Measurements from ENCODE around the gene PRR14L.

DNA sequence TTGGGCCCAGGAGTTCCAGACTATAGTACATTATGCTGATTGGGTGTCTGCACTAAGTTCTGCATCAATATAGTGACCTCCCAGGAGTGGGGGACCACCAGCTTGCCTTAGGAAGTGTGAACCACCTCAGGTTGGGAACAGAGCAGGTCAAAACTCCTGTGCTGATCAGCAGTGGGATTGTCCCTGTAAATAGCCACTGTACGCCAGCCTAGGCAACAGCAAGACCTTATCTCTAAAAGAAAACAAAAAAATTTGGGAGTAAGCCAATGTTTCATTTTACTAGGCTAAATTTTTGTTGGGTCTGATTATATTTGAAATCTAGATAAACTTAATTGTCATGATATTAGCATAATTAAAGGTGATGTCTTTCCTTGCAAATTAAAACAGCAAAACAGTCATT, 7.3 kb upstream of the PRR14L start:
- TF ChIP-seq, protein P1, sequence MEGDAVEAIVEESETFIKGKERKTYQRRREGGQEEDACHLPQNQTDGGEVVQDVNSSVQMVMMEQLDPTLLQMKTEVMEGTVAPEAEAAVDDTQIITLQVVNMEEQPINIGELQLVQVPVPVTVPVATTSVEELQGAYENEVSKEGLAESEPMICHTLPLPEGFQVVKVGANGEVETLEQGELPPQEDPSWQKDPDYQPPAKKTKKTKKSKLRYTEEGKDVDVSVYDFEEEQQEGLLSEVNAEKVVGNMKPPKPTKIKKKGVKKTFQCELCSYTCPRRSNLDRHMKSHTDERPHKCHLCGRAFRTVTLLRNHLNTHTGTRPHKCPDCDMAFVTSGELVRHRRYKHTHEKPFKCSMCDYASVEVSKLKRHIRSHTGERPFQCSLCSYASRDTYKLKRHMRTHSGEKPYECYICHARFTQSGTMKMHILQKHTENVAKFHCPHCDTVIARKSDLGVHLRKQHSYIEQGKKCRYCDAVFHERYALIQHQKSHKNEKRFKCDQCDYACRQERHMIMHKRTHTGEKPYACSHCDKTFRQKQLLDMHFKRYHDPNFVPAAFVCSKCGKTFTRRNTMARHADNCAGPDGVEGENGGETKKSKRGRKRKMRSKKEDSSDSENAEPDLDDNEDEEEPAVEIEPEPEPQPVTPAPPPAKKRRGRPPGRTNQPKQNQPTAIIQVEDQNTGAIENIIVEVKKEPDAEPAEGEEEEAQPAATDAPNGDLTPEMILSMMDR (IDR thresholded peaks at IDR 0.05): no peak
- TF ChIP-seq EP300 (IDR thresholded peaks at IDR 0.05): no peak
- no peak for TF ChIP-seq POLR2A (IDR thresholded peaks at IDR 0.05)
